Esophagus mucosa (tissue), 1 donor: ENCODE data around the gene EMSY. TPM values are rescaled to one million over a fixed set of nuclear protein-coding genes. Genes with fewer than 3 reads are reported as not detected.
"Not testable (repeated sequence)": the region's sequence is repeated elsewhere in the genome, so short reads cannot be mapped to it uniquely, and the experiment has no call there.

Experiments used
- ATAC-seq: fragments of 200-7000 bp; cut with Tn5 transposase; one replicate; pipeline ENCODE4 v1.9.1; 2020
- total RNA-seq: library from RNA; stranded (reverse); gene quantifications from one replicate; pipeline ENCODE4 v1.2.4, GENCODE V29; 2023
- donor health status: DM: yes; HTN: yes; CAD: no.

Gene EMSY
- total RNA-seq, 1 donor from 2014 or later, result 9.6 TPM

- no peak for ATAC-seq
Measured at GRCh38 chr11:76524461-76524860, 79.6 kb downstream of the EMSY start.

GRCh38 chr11:76524919-76525318 is 80.1 kb downstream of the EMSY start:
- ATAC-seq, result peak; percentile 41

GRCh38 chr11:76526878-76527277 is 82.1 kb downstream of the EMSY start:
- ATAC-seq, result no peak

DNA sequence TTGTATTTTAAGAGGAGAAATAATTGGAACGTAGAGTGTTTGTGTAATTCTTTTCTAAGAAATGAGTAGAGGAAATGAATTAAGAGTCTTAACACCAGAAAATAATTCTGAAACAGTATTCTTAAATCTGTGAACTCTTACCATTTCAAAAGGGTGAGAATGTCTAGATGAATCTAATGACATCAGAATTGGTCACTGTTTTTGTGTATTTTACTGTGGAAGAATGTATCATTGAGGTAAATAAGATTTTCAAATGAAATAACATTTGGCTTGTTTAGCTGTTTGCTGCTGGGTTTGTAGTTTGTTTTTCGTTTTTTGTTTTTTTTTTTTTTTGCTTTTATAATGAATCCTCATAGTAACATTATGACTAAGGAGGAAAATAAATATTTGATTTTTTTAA is 97.6 kb downstream of the EMSY start:
- ATAC-seq, result no peak

GRCh38 chr11:76543006-76543703 is 98.3 kb downstream of the EMSY start:
- ATAC-seq, result no peak

GRCh38 chr11:76550781-76551180 is 106.0 kb downstream of the EMSY start:
- no peak for ATAC-seq

DNA sequence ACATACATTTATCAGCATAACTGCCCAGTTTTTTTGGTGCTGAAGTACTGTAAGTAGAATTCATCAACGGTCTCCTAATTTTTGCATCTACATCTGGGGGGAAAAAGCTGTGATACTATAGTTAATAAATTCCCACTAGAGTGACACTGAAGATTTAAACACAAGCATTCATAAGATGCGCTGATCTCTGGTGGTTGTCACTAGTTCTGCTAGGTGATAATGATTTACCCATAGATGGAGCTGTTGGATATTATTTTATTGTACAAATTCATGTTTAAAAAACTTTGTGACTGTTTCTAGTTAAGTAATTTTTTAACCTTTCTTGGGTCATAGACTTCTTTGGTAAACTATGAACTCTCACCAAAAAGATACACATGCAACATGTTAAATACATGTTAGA is 106.6 kb downstream of the EMSY start:
- no peak for ATAC-seq

DNA sequence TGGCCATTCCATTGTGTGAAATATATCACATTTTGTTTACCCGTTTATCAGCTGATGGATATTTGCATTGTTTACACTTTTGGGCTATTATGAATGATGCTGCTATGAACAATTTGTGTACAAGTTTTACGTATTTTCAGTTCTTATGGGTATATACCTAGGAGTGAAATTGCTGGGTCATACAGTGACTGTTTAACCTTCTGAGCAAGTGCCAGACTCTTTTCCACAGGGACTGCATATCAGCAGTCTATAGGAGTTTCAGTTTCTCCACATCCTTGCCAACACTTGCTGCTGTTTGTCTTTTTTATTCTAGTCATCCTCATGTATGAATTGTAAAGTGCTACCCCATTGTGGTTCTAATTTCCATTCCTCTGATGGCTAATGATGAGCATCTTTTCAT is 108.2 kb downstream of the EMSY start:
- ATAC-seq, result no peak

DNA sequence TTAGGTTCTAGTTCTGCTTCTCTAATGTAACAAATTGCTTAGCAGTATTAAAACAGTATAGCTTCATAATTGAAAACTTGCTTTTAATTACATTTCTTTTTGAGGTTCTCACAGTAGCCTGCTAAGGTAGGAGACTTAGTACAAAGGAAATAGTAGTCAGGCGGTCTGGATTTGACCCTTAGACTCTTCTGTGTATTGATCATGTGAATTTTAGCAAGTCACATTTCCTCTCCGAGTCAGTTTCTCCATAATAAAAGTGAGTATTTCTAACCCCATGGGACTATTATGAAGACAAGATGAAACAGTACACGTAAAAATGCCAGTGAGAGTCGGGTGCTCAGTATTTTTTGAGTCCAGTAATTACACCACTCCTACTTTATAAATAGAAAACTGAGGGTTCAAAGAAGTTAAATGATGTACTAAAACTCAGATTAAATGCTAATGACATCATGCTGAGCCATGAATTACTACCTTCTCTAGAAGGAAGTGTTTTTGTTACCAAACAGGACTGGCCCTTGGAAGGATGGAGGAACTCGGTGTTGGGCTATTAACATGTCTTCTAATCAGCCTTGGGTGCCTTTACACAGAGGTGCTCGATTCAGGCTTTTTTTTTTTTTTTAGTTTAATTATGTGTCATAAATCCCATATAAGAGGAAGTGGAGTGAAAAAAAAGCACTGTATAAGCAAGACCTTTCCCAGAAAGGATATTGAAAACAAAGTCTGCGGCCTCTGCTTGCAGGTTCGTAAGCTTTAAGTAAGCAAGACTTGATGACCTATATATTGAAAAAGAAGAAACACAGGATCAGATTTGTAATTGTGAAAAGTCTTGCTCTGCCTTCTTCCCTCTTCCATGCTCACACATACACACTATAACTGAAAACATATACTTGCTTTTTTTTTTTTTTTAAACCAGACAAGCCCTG is 109.0 kb downstream of the EMSY start:
- ATAC-seq, result peak; percentile 63

DNA sequence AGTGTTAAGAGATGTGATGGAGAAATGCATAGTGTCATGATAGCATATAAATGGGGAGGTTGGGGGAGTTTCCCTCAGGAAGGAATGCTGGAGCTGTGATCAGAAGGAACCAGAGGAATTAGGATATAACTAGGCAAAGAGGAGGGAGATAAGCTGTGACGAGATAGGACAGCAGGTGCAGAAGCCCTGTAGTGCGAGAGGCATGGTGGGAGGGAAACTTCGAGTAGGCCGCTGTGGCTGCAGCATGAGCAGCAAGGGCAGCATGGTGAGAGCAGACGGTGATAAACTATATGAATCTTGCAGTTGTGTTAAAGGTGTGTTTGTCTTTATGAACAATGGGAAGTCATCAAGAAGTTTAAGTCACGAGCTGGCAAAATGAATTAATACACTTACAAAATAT is 109.9 kb downstream of the EMSY start:
- ATAC-seq, result no peak

DNA sequence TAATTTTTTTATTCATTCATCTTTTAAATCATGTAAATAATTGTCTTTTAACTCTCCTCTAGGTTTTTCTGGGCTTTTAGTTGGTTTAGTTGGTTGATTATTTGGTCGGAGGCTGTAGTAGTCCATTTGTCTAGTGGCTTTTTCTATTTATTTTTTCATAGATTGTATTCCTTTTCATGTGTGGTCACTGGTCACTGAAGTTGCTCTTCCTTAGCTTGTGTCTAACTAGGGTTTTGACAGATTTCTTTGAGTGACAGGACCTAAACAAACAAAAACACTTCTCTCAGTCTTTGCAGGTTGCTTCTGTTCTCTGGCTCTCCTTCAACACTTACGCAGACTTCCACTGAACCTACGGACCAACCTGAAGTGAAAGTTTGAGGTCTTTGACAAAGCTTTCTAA is 112.6 kb downstream of the EMSY start:
- ATAC-seq, result no peak

GRCh38 chr11:76558473-76558872 is 113.7 kb downstream of the EMSY start:
- ATAC-seq, result no peak

DNA sequence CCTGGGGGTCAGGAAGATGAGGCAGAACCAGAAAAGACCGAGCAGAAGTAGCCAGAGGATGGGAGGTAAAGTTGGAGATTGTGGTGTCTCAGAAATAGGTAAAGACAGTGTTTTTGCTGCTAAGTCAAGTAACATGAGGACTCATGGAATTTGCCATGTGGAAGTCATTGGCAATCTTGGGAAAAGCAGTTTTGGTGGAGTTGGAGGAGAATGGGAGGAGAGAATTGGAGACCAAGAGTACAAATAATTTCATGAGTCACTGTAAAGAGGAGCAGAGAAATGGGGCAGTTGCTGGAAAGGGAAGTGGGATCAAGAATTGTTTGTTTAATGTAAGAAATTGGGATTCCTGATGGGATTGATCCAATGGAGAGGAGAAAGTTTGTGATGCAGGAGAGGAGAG is 114.1 kb downstream of the EMSY start:
- no peak for ATAC-seq

- no peak for ATAC-seq
Measured at GRCh38 chr11:76559346-76559745, 114.5 kb downstream of the EMSY start.

DNA sequence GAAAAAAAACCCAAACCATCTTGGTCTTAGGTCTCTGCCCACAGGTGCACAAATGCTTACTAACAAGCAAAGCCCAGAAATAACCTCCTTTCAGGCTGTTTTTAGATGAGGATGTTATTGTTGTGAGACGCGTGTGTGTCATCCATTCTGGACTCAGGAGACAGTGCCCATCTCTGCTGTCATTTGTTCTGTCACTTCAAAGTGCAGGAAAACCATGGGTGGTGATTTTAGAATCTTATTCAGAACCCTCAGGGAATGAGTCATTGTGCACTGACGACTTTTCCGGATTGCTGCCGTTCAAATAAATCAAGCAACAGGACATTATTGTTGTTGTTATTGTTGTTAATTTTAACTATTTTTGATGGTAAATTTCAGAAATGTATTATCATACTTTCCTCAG is 115.4 kb downstream of the EMSY start:
- peak; percentile 68 for ATAC-seq

DNA sequence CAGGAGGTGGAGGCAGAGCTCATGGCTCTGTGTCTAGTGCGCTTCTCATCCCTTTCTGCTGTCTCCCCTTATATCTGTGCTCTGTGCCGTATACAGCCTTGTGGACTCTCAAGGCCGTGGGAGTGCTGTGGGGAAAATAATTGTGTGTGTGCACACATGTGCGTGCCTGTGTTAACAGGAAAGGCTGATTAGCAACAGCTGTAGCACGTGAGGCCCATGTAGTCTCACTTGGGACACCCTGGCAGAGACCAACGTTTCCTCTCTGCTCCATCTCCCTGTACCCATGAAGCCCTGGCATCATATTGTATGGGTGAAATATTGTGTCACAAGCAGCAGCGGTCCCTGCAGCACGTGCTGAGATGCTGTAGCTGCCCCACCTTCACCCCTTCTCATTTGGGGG is 116.4 kb downstream of the EMSY start:
- no peak for ATAC-seq

- no peak for ATAC-seq
Measured at GRCh38 chr11:76562541-76562940, 117.7 kb downstream of the EMSY start.

DNA sequence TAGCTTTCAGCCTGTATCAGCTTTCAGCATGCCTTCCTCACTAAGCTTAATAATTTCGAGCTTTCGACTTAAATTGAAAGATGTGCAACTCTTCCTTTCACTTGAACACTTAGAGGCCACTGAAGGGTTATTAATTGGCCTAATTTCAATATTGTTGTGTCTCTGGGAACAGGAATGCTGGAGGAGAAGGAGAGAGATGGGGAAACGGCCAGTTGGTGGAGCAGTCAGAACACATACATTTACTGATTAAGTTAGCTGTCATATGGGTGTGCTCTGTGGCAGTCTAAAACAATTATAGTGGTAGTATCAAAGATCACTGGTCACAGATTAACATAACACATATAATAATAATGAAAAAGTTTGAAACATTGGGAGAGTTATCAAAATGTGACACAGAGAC is 119.5 kb downstream of the EMSY start:
- no peak for ATAC-seq

DNA sequence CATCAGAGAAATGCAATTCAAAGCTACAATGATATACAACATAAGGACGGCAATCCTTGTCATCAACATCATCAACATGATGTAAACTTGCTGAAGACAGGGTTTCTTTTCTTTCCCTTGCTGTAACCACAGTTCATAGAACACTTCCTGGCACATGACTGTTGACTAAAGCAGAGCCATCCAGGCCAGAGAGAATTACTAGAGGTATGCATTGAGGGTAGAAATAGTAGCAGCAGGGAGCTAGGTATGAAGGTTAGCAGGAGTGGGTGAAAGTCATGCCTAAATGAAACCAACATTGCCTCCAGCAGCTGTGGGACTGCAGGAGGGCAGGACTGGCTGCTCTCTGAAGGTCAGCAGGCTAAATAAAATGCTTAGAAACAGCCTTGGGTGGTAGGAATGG is 122.0 kb downstream of the EMSY start:
- ATAC-seq, result no peak

GRCh38 chr11:76567261-76567660 is 122.4 kb downstream of the EMSY start:
- ATAC-seq, result no peak

GRCh38 chr11:76568139-76568538 is 123.3 kb downstream of the EMSY start:
- ATAC-seq, result no peak

DNA sequence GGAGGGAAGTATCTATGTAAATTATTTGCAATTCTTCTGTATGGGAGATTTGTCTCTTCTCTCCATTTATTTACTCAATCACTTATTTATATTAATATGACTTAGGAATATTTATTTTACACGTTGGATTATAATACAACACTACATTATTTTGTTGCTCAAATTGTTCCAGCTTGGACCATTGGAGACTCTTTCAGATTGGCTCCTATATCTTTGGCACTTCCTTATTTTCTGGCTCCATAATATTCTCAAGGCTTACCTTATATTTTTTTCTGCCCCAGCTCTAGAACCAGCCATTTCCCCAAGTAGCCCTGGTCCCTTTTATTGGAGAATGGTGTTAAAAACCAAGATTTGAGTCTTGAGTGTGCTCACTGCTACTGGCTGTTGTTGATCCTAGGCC is 123.8 kb downstream of the EMSY start:
- no peak for ATAC-seq

DNA sequence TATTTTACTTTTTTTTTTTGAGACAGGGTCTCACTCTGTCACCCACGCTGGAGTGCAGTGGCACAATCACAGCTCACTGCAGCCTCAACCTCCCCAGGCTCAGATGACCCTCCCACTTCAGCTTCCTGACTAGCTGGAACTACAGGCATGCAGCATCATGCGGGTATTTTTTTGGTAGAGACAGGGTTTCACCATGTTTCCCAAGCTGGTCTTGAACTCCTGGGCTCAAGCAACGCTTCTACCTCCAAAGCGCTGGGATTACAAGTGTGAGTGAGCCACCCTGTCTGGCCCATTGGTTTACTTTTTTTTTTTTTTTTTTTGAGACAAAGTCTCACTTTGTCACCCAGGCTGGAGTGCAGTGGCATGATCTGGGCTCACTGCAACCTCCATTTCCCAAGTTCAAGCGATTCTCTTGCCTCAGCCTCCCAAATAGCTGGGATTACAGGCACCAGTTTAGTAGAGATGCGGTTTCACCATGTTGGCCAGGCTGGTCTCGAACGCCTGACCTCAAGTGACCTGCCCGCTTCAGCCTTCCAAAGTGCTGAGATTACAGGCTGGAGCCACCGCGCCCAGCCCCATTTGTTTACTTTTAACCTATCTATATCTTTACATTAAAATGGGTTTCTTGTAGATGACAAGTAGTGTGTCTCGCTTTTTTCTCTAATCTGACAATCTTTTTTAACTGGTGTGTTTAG is 127.5 kb downstream of the EMSY start:
- not testable (repeated sequence) for ATAC-seq
